ENCODE results near the gene SH3BGRL3.
"Not testable (repeated sequence)": the region's sequence is repeated elsewhere in the genome, so short reads cannot be mapped to it uniquely, and the experiment has no call there.

The SH3BGRL3 gene

GRCh38 chr1:26318338-26319064 is 38.6 kb downstream of the SH3BGRL3 start:
- peak; percentile 75 for DNase-seq

- peak; percentile 15 for DNase-seq
Measured at GRCh38 chr1:26320896-26321295, 41.0 kb downstream of the SH3BGRL3 start.

DNA sequence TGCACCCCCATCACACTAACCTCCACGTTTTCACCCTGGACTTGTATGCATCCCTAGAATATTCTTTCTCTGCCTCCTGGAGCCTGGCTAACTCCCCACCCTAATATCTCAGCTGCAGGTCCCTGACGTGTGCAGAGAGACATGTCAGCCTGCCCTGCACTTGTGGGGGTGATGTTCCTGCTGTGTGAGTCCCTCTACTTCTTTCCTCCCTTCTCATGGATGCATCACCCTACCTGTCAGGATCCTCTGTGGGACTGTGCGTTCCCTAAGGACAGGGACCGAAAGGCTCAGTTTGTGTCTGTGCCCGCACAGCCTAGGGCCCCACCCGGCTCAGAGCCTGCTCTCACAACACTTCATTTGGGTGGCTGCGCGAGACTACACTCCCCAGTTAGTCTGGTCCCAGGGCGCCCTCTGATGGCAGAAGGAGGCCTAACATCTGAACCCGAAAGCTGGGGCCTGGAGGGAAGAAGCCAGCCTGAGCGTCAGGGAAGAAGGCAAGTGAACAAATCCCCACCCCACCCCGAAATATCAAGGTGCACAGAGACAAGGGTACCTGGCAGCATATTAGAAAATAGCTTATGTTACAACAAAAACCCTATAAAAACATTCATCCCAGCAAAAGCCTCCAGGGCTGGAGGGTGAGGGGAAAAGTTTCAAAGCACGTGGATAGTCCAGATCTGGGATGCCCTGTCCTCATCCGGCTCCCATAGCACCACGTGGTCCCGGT is 41.6 kb downstream of the SH3BGRL3 start:
- DNase-seq = peak; percentile 97

DNA sequence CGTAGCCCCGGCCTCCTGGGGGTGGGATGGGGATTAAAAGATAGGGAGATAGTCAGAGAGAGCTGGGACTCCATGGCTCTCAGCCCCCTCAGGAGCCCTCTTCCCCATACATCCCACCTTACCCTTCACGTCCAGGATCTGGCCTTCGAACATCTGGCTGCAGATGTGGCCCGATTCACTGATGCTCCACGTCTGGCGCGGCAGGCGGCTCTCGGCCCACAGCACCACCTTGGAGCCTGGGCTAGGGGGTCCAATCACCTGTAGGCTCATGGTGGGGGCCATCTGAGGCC is 42.1 kb downstream of the SH3BGRL3 start:
- no peak for DNase-seq

- DNase-seq = no peak
Measured at GRCh38 chr1:26323382-26323781, 43.5 kb downstream of the SH3BGRL3 start.

- DNase-seq = no peak
Measured at GRCh38 chr1:26324550-26324949, 44.7 kb downstream of the SH3BGRL3 start.

DNA sequence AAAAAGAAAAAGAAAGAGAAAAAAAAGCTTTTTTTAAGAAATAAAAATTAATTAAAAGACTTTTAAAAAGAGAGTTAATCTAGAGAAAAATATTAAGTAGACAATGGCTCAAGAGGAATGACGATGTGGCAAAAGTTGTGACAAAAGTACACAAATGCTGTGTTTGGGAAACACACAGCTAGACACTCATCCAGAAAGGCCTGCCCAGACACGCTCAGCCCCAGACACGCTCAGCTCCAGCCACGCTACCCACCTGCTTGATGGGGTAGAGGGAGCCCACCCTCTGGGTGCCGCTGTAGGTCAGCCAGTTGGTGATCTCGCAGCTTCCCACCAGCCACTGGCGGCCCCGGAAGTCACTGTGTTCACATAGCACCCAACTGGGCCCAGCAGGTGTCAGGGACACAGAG is 48.1 kb downstream of the SH3BGRL3 start:
- DNase-seq = no peak

DNA sequence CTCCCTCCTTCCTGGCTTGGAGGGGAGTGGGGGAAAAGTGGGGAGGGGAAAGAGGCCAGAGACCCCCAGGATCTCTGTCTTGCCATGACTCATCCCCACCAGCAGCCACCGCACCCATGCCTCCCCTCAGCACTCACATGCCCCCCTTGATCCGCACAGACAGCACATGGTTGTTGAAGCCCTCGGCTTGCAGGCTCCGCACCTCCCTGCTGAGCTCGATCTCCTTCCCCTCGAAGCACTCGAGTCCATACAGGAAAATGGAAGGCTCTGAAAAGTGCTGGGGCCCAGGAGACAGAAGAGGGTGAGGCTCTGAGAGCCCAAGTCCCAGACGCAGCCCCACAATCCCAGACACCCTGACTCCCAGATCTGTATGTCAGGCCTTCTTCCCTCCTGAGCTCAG is 48.7 kb downstream of the SH3BGRL3 start:
- no peak for DNase-seq

DNA sequence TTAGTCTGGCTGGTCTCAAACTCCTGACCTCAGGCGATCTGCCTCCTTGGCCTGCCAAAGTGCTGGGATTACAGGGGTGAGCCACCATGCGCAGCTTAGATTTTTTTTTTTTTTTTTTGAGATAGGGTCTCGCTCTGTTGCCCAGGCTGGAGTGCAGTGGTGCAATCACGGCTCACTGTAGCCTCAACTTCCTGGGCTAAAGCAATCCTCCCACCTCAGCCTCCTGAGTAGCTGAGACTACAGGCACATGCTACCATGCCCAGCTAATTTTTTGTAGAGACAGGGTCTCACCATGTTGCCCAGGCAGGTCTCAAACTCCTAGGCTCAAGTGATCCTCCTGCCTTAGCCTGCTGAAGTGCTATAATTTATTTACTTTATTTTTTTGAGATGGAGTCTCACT is 49.5 kb downstream of the SH3BGRL3 start:
- DNase-seq = not testable (repeated sequence)

DNA sequence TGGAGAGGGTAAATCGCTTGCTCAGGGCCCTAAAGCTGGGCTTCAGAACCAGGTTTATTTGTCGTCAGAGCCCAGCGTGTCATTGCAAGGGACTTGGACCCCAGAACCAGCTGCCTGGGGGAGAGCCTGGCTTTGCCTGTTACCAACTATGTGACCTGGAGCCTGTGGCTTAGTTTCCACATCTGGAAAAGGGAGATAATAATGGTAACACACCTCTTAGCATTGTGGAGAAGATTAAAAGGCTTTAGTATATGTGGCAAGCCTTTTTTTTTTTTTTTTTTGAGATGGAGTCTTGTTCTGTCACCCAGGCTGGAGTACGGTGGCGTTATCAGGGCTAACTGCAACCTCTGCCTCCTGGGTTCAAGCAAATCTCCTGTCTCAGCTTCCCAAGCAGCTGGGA is 50.4 kb downstream of the SH3BGRL3 start:
- no peak for DNase-seq

Data from stimulated activated CD4-positive, alpha-beta T cell treated with anti-CD3 and anti-CD28 coated beads, Interleukin-15, amount 100 ng/mL, for 24 hours (primary cell).